Stimulated activated CD4-positive, alpha-beta T cell treated with anti-CD3 and anti-CD28 coated beads, Interleukin-12 subunit alpha, Interleukin-12 subunit beta, amount 100 ng/mL, for 48 hours (primary cell): ENCODE results near the gene MTERF1.
"Not testable (repeated sequence)": the region's sequence is repeated elsewhere in the genome, so short reads cannot be mapped to it uniquely, and the experiment has no call there.

Source experiments
- DNase-seq, 3 donors: peaks; one replicate each; pipeline ENCODE4 v3.0.0-alpha.2; 2020; ENCODE audit warnings: low read depth in 2 of 3, low spot score in 1 of 3

Gene MTERF1

GRCh38 chr7:91880413-91881241, at the start of gene MTERF1:
Gene MTERF1, minus strand, starts transcription at chr7:91880702. Its CDS starts 619 bp downstream, at chr7:91880083.
- peak; percentile 85 to 93 (median 91) for DNase-seq

DNA sequence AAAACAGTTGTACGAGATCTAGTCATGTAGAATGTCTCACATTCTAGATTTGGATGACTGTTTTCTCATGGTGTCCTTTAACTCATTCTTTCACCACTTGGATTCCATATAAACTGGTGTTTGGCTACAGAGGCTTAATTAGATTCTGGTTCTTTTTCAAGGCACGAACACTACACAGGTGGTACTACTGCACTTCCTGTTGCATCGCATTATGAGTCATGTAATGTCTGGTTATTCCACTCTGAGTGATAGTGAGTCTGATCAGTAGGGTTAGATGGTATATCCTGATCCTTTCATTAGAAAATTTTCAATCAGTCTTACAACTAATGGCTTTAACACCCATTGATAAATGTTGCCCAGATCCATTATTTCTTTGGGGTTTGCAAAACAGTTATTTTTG, 49.0 kb upstream of the MTERF1 start:
- no peak for DNase-seq

DNA sequence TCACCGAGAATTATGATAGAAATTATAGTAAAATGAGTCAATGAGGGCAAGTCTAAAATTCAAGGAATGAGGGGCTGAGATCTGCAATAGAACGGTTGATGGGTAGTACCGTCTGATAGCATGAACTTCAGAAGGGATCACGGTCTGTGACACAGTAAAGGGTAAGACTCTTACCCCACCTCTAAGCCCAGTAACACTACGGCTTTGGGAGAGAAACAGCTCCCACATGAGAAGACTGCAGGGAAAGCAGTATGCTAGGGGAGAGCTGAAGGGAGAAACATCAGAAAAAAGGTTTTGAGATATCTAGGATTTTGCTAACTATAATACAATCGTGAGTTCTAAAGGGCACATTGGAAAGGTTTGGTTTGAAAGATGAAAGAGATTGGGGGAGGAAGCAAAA, 47.4 kb upstream of the MTERF1 start:
- DNase-seq = no peak

DNA sequence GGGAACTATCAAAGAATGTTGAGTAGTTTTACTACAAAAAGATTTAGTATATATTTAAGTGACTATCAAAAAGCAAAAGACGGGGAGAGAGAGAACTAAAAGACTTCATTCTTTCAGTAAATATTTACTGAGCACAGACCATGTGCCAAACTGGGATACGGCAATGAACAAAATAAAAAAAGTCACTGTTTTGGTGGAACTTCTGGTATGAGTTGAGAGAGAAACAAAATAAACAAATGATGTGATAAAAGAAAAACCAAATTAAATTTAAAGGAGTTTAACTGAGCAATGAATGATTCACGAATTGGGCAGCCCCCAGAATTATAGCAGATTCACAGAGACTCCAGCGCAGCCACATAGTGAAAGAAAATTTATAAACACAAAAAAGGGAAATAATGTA, 42.4 kb upstream of the MTERF1 start:
- DNase-seq = no peak

GRCh38 chr7:91918356-91918755, 37.9 kb upstream of the MTERF1 start:
- no peak for DNase-seq

GRCh38 chr7:91916051-91916440, 35.5 kb upstream of the MTERF1 start:
- no peak for DNase-seq

- no peak for DNase-seq
These were observed 35.0 kb upstream of the MTERF1 start for GRCh38 chr7:91915401-91916050.

DNA sequence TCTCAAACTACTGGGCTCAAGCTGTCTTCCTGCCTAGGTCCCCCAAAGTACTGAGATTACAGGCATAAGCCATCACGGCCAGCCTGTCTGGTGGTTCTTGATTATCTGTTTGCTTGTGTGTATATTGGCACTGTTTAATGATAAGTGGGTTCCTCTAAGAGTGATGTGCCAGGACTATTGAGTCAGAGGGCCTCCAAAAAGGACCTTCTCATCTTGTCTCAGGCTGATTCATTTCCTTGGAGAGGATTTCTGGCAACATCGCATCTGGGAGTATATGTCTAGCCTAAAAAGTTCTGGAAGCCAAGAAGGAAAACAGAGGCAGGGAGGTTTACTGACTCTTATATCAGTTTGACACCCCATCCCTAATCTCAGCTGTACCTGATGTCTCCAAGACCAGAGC, 33.1 kb upstream of the MTERF1 start:
- no peak for DNase-seq

DNA sequence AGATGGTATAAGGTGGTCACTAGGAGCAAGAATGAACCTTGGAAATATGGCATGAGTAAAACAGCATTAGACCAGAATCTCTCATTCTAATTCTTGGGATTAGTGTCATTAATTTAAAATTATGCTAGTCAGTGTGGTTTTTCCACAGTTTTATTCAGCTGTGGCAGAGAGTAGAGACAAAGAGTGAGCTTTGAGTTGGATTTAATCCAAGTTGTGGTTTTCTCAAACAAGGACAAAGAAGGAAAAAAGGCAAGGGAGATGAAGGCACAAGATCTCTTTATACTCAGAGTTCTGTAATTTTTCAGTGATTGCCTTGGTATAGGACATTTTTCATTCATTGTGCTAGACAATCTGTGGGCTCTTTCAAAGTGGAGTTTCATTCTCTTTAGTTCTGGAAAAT, 32.0 kb upstream of the MTERF1 start:
- no peak for DNase-seq

DNA sequence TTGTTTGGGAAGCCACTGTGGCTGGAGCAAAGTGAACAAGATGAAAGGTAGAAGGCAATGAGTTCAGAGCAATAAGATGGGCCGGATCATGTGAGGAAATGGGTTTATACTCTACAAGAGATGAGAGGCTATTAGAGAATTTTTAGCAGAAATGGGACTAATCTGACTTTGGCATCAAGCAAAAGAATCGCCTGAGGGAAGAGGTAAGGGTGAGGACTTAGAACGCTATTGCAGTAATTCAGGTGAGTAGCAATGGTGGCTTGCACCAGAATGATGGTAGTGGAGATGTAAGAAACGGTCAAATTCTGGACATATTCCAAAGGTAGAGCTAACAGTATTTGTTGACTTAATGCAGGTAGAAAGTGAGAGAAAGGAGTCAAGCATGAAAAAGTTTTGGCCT, 30.6 kb upstream of the MTERF1 start:
- no peak for DNase-seq

- DNase-seq = no peak
These were observed 29.7 kb upstream of the MTERF1 start for GRCh38 chr7:91910171-91910570.

DNA sequence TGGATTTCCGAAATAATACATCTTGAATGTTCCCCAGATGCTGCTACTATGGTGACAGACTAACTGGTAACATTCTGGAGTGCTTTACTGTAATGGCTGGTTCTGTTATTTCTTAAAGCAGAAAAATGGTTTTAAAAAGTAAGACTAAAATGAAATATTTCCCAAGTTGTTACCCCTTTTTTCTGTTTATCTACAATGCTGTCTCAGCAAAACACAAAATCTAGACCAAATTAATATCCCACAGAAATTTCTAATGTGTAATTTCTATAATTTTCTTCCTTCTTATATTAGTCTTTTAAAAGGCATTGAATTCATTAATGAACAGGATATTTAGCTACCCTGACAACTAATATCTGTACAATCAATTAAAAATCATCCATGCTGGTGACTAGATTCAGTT, 19.1 kb upstream of the MTERF1 start:
- DNase-seq = no peak

DNA sequence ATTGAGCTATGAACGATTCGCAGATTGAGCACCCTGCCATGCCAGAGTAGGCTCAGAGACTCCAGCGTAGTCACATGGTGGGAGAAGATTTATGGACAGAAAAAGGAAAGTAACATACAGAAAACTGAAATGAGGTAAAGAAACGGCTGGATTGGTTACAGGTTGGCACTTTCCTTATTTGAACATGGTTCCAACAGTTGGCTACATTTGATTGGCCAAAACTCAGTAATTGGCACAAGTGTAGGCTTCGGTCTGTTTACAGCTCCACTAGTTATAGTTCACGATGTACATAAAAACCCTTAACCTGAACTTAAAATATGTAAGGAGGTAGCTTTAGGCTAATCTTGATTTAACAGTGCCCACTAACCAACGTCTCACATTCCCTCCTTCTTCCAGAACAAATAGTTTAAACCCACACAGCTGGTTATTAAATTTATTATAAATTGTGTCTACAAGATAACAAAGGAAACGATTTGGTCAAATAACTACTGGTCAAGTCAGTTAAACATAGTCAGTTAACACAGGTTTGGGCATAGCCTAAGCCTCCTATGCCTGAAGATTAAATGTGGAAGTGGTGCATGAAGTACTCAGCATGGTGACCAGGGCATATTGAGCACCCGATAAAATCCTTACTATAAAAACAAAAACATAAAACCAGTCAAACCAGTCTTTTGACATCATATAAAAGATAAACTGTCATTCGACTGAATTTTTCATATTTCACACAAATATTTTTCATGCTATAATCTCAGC, 17.9 kb upstream of the MTERF1 start:
- DNase-seq = no peak

DNA sequence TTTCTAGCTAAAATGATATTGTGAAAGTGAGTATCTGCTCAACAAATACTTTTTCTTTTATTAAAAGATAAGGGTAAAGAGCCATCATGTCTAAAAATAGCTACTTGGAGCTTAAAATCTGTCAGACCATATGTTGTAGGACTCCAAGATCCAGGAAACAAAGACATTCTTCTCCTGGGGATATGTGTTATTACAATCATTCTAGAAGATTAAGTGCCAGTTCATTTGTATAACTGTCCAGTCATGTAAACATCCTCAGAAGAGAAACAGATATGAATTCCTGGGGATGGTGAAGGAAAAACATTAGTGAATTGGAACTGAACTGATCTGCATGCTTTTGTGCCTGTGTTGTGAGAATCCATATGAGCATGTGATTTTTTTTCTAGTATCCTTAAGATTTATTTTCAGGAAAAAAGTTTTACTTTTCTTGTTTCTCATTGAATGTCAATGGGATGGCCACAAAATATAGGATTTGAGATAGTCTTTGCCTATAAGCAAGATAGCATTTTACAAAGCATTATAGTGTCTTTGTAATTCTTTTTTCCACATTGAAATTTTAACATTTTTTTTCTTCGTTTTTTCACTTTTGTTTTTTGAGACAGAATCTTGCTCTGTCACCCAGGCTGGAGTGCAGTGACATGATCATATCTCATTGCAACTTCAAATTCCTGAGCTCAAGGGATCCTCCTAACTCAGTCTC, 14.4 kb upstream of the MTERF1 start:
- no peak for DNase-seq

- DNase-seq = not testable (repeated sequence)
These were observed 13.2 kb upstream of the MTERF1 start for GRCh38 chr7:91893699-91894098.

- DNase-seq = no peak
These were observed 12.4 kb upstream of the MTERF1 start for GRCh38 chr7:91892821-91893340.

GRCh38 chr7:91892099-91892705, 11.7 kb upstream of the MTERF1 start:
- DNase-seq = no peak

DNA sequence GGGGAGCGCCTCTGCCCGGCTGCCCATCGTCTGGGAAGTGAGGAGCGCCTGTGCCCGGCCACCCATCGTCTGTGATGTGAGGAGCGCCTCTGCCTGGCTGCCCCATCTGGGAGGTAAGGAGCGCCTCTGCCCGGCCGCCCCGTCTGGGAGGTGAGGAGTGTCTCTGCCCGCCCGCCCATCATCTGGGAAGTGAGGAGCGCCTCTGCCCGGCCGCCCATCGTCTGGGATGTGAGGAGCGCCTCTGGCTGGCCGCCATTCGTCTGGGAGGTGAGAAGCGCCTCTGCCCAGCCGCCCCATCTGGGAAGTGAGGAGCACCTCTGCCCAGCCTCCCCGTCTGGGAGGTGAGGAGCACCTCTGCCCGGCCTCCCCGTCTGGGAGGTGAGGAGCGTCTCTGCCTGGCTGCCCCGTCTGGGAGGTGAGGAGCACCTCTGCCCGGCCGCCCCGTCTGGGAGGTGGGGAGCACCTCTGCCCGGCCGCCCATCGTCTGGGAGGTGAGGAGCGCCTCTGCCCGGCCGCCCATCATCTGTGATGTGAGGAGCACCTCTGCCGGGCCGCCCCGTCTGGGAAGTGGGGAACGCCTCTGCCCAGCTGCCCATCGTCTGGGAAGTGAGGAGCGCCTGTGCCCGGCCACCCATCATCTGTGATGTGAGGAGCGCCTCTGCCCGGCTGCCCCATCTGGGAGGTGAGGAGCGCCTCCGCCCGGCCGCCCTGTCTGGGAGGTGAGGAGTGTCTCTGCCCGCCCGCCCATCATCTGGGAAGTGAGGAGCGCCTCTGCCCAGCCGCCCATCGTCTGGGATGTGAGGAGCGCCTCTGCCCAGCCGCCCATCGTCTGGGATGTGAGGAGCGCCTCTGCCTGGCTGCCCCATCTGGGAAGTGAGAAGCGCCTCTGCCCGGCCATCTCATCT, 8.0 kb upstream of the MTERF1 start:
- not testable (repeated sequence) for DNase-seq

DNA sequence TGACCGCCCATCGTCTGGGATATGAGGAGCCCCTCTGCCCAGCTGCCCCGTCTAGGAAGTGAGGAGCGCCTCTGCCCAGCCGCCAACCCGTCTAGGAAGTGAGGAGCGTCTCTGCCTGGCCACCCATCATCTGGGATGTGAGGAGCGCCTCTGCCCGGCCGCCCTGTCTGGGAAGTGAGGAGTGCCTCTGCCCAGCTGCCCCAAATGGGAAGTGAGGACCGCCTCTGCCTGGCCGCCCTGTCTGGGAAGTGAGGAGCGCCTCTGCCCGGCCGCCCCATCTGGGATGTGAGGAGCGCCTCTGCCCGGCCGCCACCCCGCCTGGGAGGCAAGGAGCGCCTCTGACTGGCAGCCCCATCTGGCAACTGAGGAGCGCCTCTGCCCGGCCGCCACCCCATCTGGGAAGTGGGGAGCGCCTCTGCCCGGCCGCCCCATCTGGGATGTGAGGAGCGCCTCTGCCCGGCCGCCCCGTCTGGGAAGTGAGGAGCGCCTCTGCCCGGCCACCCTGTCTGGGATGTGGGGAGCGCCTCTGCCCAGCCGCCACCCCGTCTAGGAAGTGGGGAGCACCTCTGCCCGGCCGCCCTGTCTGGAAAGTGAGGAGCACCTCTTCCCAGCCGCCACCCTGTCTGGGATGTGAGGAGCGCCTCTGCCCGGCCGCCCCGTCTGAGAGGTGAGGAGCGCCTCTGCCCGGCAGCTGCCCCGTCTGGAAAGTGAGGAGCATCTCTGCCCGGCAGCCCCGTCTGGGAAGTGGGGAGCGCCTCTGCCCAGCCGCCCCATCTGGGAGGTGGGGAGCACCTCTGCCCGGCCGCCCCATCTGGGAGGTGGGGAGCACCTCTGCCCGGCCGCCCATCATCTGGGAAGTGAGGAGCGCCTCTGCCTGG, 7.1 kb upstream of the MTERF1 start:
- not testable (repeated sequence) for DNase-seq
